ENCODE results near the gene FSD1L. TPM values are rescaled to one million over a fixed set of nuclear protein-coding genes. Genes with fewer than 3 reads are reported as not detected.
A peak's percentile ranks its signal among the peaks of the same experiment; 100 is the strongest.

Gene FSD1L
- total and polyA plus RNA-seq, 4 donors, result 17.6 to 61.1 (median 25.7) TPM

DNA sequence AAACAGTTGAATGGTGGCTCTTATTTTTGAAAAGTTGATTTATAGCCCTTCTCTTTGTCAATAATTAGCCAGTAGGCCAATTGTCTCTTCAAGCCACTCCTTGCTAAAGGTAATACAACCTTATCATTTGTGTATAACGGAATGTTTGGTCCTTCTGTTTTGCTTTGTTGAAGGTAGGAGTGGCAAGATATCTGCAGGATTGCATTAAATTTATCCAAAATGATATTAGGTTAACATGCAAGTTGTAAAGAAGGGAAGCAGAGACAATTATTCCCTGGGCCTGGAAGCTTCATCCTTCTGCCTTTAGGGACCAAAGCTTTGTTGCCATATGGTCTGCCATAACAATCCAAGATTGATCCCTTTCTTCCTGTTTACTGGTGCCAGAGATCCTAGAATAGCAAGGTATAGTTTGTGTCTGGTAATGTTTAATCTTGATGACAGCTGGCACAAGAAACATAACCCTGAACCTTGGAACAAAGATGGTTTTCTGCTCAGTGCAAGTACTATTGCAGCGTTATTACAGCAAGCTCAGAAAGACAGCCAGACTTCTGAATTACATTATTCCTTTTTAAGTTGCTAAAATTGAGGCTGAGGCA, 15.5 kb upstream of the FSD1L start:
- Histone ChIP-seq H3K9me3 (ENCODE audit: control insufficient read depth, insufficient read depth, low read length) (no peaks in the 10 kb centered on the region), H3K4me1 (ENCODE audit: control insufficient read depth, insufficient read depth, low read length) (peaks cover 4% of the 10 kb centered on the region), H3K27ac (ENCODE audit: low read depth, low read length) (no peak overlapping the region), H3K27me3 (ENCODE audit: control insufficient read depth, insufficient read depth, low read length) (no peaks in the 10 kb centered on the region), H3K4me3 (ENCODE audit: low read depth, low read length) (no peak overlapping the region), H3K36me3 (ENCODE audit: control insufficient read depth, insufficient read depth, low read length) (no peaks in the 10 kb centered on the region)
- DNase-seq (ENCODE audit: low read depth in 4 of 6, low spot score in 6 of 6), result peak in 1 of 6 donors; percentile 64
- no CpG with 5 or more reads among the region's 2 CpGs for WGBS (ENCODE audit: insufficient coverage)

GRCh38 chr9:105435453-105435852, 12.4 kb upstream of the FSD1L start:
- no peaks in the 10 kb centered on the region for H3K27me3 ChIP-seq (ENCODE audit: control insufficient read depth, insufficient read depth, low read length)
- H3K36me3 ChIP-seq (ENCODE audit: control insufficient read depth, insufficient read depth, low read length), result no peaks in the 10 kb centered on the region
- peaks cover 4% of the 10 kb centered on the region for H3K4me1 ChIP-seq (ENCODE audit: control insufficient read depth, insufficient read depth, low read length)
- H3K27ac ChIP-seq (ENCODE audit: low read depth, low read length), result no peak overlapping the region
- 93% methylated on average over 3 of the region's 3 CpGs for WGBS (ENCODE audit: insufficient coverage)
- H3K4me3 ChIP-seq (ENCODE audit: low read depth, low read length), result no peak overlapping the region
- DNase-seq (ENCODE audit: low read depth in 4 of 6, low spot score in 6 of 6), result no peak
- no peaks in the 10 kb centered on the region for H3K9me3 ChIP-seq (ENCODE audit: control insufficient read depth, insufficient read depth, low read length)

DNA sequence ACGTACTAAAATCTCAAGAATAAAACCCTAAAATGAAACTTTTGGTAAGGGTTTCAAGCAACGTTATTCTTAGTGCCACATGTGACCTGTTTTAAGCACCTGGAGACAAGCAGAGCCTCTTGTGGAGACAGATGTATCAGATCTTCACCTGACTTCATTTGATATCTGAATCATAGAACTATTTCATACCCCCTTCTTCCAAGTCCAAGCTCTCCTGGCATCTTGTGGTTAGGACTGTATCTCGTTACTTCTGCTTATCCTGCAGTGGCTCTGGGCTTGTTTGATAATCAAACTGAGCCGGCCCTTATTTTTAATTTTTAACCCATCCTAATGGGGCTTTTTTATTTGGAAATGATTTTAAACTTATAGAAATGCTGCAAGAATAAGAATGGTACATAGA, 11.1 kb upstream of the FSD1L start:
- no peak overlapping the region for H3K4me3 ChIP-seq (ENCODE audit: low read depth, low read length)

DNA sequence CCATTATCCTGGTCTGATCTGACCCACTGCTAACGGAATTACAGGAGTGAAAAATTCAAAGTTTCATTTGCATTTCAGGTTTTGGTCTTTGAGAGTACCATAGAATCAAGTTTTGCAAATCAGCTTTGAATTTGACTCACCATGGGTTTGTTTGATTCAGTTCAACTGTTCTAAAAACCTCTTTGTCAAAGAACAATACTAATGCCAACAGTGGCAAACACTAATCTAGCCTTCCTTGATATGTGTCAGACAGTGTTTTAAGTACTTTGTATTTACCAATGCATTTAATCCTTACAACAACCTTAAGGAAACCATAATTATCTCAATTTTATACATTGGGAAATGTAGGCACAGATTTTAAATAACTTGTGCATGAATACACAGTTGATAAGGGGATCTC, 10.1 kb upstream of the FSD1L start:
- Histone ChIP-seq H3K4me1 (ENCODE audit: control insufficient read depth, insufficient read depth, low read length) (no peaks in the 10 kb centered on the region), H3K4me3 (ENCODE audit: low read depth, low read length) (no peak overlapping the region), H3K9me3 (ENCODE audit: control insufficient read depth, insufficient read depth, low read length) (no peaks in the 10 kb centered on the region), H3K36me3 (ENCODE audit: control insufficient read depth, insufficient read depth, low read length) (no peaks in the 10 kb centered on the region), H3K27me3 (ENCODE audit: control insufficient read depth, insufficient read depth, low read length) (no peaks in the 10 kb centered on the region), H3K27ac (ENCODE audit: low read depth, low read length) (no peak overlapping the region)
- WGBS (ENCODE audit: insufficient coverage), result no CpG with 5 or more reads among the region's 1 CpG
- no peak for DNase-seq (ENCODE audit: low read depth in 4 of 6, low spot score in 6 of 6)

More for the DNA sequence above, 11.1 kb upstream of the FSD1L start:
- Histone ChIP-seq H3K9me3 (ENCODE audit: control insufficient read depth, insufficient read depth, low read length) (no peaks in the 10 kb centered on the region), H3K27ac (ENCODE audit: low read depth, low read length) (no peak overlapping the region), H3K36me3 (ENCODE audit: control insufficient read depth, insufficient read depth, low read length) (no peaks in the 10 kb centered on the region), H3K4me1 (ENCODE audit: control insufficient read depth, insufficient read depth, low read length) (peaks cover 3% of the 10 kb centered on the region), H3K27me3 (ENCODE audit: control insufficient read depth, insufficient read depth, low read length) (no peaks in the 10 kb centered on the region)
- WGBS (ENCODE audit: insufficient coverage), result 92% methylated on average over 2 of the region's 4 CpGs
- no peak for DNase-seq (ENCODE audit: low read depth in 4 of 6, low spot score in 6 of 6)

GRCh38 chr9:105438141-105438806, 9.6 kb upstream of the FSD1L start:
- Histone ChIP-seq H3K36me3 (ENCODE audit: control insufficient read depth, insufficient read depth, low read length) (no peaks in the 10 kb centered on the region), H3K27me3 (ENCODE audit: control insufficient read depth, insufficient read depth, low read length) (no peaks in the 10 kb centered on the region), H3K9me3 (ENCODE audit: control insufficient read depth, insufficient read depth, low read length) (no peaks in the 10 kb centered on the region), H3K4me1 (ENCODE audit: control insufficient read depth, insufficient read depth, low read length) (no peaks in the 10 kb centered on the region), H3K27ac (ENCODE audit: low read depth, low read length) (no peak overlapping the region), H3K4me3 (ENCODE audit: low read depth, low read length) (no peak overlapping the region)
- DNase-seq (ENCODE audit: low read depth in 4 of 6, low spot score in 6 of 6), result no peak
- WGBS (ENCODE audit: insufficient coverage), result no CpG with 5 or more reads among the region's 8 CpGs

DNA sequence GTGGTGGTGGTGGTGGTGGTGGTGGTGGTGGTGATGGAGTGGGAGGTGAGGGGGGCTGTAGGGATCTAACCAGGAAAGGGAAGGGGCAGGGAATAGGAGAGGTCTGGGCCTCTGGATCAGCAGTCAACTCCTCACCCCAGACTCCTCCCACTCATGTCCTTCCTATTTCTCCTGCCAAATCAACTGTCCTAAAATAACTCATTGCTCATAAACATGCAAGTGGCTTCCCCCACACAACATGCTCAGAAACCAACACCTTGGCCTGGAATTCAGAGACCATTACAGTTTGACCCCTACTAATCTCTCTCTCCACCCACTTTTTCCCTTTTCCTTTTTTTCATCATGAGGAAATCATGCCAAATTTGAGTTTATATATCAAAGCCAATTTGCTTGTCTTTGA, 8.4 kb upstream of the FSD1L start:
- Histone ChIP-seq H3K27me3 (ENCODE audit: control insufficient read depth, insufficient read depth, low read length) (no peaks in the 10 kb centered on the region), H3K4me3 (ENCODE audit: low read depth, low read length) (no peak overlapping the region), H3K27ac (ENCODE audit: low read depth, low read length) (no peak overlapping the region)

DNA sequence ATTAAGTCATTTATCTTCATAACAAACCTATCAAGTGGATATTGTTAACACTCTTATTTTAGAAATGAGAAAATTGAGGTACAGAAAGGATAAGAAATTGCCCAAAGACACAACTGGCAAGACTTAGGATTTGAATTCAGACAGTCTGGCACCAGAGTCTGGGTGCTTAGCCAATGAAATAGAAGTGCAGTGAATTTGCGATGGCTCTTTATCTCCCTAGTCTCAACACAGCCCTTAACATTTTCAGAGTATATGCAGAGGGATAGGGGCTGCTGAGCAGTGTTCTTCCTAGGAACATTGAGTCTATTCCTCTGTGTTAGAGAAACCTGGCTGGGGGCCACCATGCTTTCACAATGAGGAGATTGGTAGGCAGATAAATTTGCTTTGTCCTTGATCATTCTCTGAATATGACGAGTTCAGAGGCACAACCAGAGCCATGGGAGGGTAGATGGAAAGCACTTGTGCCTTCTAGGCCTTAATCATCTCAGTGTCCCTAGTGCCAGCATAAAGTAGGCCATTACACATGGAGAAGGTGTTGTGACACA, 6.1 kb upstream of the FSD1L start:
- no peaks in the 10 kb centered on the region for H3K27me3 ChIP-seq (ENCODE audit: control insufficient read depth, insufficient read depth, low read length)
- DNase-seq (ENCODE audit: low read depth in 4 of 6, low spot score in 6 of 6), result peak in 1 of 6 donors; percentile 74
- H3K4me1 ChIP-seq (ENCODE audit: control insufficient read depth, insufficient read depth, low read length), result no peaks in the 10 kb centered on the region
- no peak overlapping the region for H3K4me3 ChIP-seq (ENCODE audit: low read depth, low read length)
- H3K9me3 ChIP-seq (ENCODE audit: control insufficient read depth, insufficient read depth, low read length), result no peaks in the 10 kb centered on the region
- no peaks in the 10 kb centered on the region for H3K36me3 ChIP-seq (ENCODE audit: control insufficient read depth, insufficient read depth, low read length)
- no peak overlapping the region for H3K27ac ChIP-seq (ENCODE audit: low read depth, low read length)
- no CpG with 5 or more reads among the region's 2 CpGs for WGBS (ENCODE audit: insufficient coverage)

More for the DNA sequence above, 8.4 kb upstream of the FSD1L start:
- DNase-seq (ENCODE audit: low read depth in 4 of 6, low spot score in 6 of 6), result no peak
- no peaks in the 10 kb centered on the region for H3K4me1 ChIP-seq (ENCODE audit: control insufficient read depth, insufficient read depth, low read length)
- H3K36me3 ChIP-seq (ENCODE audit: control insufficient read depth, insufficient read depth, low read length), result no peaks in the 10 kb centered on the region
- no peaks in the 10 kb centered on the region for H3K9me3 ChIP-seq (ENCODE audit: control insufficient read depth, insufficient read depth, low read length)

GRCh38 chr9:105443121-105443520, 4.7 kb upstream of the FSD1L start:
- Histone ChIP-seq H3K4me3 (ENCODE audit: low read depth, low read length) (no peak overlapping the region), H3K27me3 (ENCODE audit: control insufficient read depth, insufficient read depth, low read length) (no peaks in the 10 kb centered on the region), H3K9me3 (ENCODE audit: control insufficient read depth, insufficient read depth, low read length) (no peaks in the 10 kb centered on the region), H3K36me3 (ENCODE audit: control insufficient read depth, insufficient read depth, low read length) (no peaks in the 10 kb centered on the region), H3K4me1 (ENCODE audit: control insufficient read depth, insufficient read depth, low read length) (peaks cover 11% of the 10 kb centered on the region), H3K27ac (ENCODE audit: low read depth, low read length) (no peak overlapping the region)
- 83% methylated on average over 5 of the region's 8 CpGs for WGBS (ENCODE audit: insufficient coverage)
- no peak for DNase-seq (ENCODE audit: low read depth in 4 of 6, low spot score in 6 of 6)

DNA sequence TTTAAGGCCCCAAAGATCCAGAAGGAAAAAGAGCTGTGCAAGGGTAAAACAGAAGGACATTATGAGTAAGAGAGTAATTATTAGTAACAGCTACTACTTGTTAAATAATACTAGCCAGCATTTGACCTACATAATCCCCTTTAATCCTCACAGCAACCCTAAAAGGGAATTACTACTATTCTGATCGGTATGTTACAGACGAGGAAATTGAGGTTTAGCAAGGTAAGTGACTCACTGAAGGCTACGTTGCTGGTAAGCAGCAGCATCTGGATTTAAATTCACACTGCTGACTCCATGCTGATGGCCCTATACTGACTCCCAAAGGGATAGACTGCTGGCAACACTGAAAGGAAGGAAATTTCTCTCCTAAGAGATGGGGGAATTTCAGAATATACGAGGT, 3.7 kb upstream of the FSD1L start:
- H3K4me1 ChIP-seq (ENCODE audit: control insufficient read depth, insufficient read depth, low read length), result peaks cover 11% of the 10 kb centered on the region
- H3K4me3 ChIP-seq (ENCODE audit: low read depth, low read length), result no peak overlapping the region
- no peak for DNase-seq (ENCODE audit: low read depth in 4 of 6, low spot score in 6 of 6)
- H3K9me3 ChIP-seq (ENCODE audit: control insufficient read depth, insufficient read depth, low read length), result no peaks in the 10 kb centered on the region
- no peaks in the 10 kb centered on the region for H3K36me3 ChIP-seq (ENCODE audit: control insufficient read depth, insufficient read depth, low read length)
- WGBS (ENCODE audit: insufficient coverage), result 83% methylated on average over 4 of the region's 4 CpGs
- H3K27ac ChIP-seq (ENCODE audit: low read depth, low read length), result no peak overlapping the region
- H3K27me3 ChIP-seq (ENCODE audit: control insufficient read depth, insufficient read depth, low read length), result no peaks in the 10 kb centered on the region
